IPS DF 4.7 (cell line): Measurements from ENCODE around the gene WDR55.
"Not testable (repeated sequence)": the region's sequence is repeated elsewhere in the genome, so short reads cannot be mapped to it uniquely, and the experiment has no call there.

Source experiments
- DNase-seq: peaks from one replicate; pipeline ENCODE4 v3.0.0-alpha.2; 2013; ENCODE audit warnings: low spot score; ENCODE audit errors: extremely low read depth

The WDR55 gene

GRCh38 chr5:140710899-140711552, 46.3 kb downstream of the WDR55 start:
- DNase-seq, result no peak

DNA sequence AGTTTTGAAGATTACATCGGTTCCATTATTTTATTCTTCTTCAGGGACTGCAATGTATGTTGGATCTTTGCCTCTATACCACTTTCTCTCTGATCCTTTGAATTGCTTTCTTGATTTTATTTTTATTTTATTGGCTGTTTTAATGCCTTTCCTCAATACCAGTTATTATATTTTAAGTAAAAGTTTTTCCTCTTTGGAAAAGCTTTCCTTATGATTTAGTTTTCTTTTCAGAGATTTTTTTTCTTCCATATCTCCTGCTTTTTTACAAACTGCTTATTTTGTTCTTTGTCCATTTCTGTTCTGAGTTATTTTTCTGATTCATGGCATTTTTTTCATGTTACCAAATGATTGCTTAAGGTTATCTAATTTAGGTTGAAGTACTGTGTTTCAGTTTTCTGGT, 47.1 kb downstream of the WDR55 start:
- DNase-seq, result no peak

GRCh38 chr5:140713562-140714094, 48.9 kb downstream of the WDR55 start:
- no peak for DNase-seq

DNA sequence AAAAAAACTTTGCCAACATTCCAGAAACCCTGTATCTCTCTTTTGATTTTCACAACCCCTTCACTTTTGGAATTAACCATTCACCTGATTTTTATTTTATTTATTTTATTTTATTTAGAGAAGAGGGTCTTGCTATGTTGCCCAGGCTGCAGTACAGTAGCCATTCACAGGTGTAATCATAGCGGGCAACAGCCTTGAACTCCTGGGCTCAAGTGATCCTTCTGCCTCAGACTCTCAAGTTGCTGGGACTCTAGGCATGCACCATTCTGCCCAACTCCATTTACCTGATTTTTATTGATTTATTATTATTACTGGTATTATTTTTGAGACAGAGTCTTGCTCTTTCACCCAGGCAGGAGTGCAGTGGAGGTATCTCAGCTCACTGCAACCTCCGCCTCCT, 51.5 kb downstream of the WDR55 start:
- DNase-seq, result not testable (repeated sequence)

- DNase-seq, result no peak
Measured at GRCh38 chr5:140718266-140718592, 53.5 kb downstream of the WDR55 start.

GRCh38 chr5:140720738-140721137, 56.0 kb downstream of the WDR55 start:
- not testable (repeated sequence) for DNase-seq

GRCh38 chr5:140721395-140721794, 56.7 kb downstream of the WDR55 start:
- DNase-seq, result not testable (repeated sequence)
